ENCODE results near the gene TFB2M.
"Not testable (repeated sequence)": the region's sequence is repeated elsewhere in the genome, so short reads cannot be mapped to it uniquely, and the experiment has no call there.

TFB2M gene, protein sequence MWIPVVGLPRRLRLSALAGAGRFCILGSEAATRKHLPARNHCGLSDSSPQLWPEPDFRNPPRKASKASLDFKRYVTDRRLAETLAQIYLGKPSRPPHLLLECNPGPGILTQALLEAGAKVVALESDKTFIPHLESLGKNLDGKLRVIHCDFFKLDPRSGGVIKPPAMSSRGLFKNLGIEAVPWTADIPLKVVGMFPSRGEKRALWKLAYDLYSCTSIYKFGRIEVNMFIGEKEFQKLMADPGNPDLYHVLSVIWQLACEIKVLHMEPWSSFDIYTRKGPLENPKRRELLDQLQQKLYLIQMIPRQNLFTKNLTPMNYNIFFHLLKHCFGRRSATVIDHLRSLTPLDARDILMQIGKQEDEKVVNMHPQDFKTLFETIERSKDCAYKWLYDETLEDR

GRCh38 chr1:246566128-246566812 is at the start of gene TFB2M, which contains the start of gene CNST:
Gene TFB2M (minus strand): TSS chr1:246566261. CDS start chr1:246566138, 123 bp downstream.
Gene CNST (plus strand): TSS chr1:246566456. CDS start chr1:246591563, 25,107 bp downstream.
- DNase-seq = peak; percentile 91

DNA sequence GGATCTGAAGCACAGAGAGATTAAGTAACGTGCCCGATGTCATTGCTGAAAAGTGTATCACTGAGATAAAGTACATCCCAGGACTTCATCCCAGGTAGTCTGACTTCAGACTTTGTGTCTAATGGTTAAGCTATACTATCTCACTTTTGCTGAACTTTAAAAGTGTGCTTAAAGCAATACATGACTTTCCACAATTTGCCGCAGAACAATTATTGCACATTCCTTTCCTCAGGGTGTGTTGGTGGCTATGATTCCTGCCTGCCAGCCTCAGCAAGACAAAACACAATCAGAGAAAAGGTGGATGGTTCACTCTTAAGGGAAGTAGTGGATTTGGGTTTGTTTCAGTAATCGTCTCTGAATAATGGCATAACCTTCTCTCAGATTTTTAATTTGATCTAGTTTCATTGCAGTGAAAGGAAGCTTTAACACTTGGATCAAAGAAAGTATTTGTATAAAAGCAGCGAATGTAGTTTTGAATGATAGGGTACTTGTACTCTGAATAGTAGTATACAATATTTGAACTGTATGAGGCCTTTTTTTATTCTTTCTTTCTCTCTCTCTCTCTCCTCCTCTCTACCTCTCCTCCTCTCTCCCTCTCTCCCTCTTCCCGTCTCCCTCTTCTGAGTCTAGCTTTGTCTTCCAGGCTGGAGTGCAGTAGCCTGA is 47.2 kb upstream of the TFB2M start:
- DNase-seq = no peak

DNA sequence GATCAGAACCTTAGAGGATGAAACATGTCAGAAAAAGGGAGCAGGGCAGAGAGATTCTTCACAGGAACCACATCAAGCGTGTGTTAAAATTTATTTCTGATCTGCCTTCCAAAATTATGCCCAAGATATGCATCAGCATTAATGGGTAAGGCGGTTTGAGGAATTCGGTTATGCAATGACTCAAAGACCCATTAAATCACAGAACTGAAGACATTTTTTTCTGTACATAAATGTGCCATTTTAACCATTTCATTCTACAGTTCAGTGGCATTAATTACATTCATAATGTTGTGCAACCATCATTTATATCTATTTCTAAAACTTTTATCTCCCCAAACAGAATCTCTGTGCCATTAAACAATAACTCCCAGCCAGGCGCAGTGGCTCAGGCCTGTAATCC is 43.6 kb upstream of the TFB2M start:
- DNase-seq = no peak

GRCh38 chr1:246608616-246609376 is 42.7 kb upstream of the TFB2M start:
- DNase-seq = peak; percentile 89

DNA sequence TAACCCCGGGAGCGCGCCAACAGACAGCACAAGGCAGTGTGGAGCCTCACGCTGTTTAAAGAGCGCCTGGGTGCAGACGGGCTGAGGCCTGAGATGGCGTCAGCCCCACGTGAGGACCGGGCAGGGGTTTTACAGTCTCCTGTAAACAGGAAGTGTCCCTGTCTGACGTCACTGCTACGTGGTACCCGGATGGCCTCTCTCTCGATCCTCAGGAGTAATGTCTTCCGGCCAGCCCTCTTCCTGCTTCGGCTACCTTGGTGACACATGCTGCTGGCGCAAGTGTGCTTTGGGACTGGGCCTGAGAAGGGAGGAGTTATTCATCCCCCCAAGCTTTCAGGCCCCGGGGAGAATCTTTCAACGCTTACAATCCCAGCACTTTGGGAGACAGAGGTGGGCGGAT is 41.4 kb upstream of the TFB2M start:
- DNase-seq = no peak

DNA sequence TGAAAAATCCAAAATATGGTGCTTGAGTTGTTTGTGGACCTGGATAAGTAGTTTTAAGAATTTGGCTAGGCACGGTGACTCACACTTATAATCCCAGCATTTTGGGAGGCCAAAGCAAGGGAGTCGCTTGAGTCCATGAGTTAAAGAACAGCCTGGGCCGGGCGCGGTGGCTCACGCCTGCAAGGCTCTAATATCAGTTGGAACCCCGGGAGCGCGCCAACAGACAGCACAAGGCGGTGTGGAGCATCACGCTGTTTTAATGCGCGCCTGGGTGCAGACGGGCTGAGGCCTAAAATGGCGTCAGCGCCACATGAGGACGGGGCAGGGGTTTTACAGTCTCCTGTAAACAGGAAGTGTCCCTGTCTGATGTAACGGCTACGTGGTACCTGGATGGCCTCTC is 39.2 kb upstream of the TFB2M start:
- DNase-seq = not testable (repeated sequence)

- no peak for DNase-seq
Observed at GRCh38 chr1:246602194-246602593, 36.1 kb upstream of the TFB2M start.

GRCh38 chr1:246600579-246600978 is 34.5 kb upstream of the TFB2M start:
- no peak for DNase-seq

DNA sequence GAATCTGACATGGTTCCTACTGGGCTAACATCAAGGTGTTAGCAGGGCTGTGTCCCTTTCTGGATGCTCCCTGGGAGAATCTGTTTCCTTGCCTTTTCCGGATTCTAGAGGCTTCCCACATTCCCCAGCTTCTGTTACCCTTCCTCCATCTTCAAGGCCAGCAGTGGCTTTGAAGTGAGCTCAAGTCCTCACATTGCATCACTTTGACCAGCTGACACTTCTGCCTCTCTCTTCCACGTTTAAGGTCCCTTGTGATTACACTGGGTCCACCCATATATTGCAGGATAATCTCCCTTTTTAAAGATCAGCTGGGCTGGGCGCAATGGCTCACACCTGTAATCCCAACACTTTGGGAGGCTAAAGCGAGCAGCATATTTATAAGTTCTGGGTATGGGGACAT is 33.3 kb upstream of the TFB2M start:
- DNase-seq = no peak

DNA sequence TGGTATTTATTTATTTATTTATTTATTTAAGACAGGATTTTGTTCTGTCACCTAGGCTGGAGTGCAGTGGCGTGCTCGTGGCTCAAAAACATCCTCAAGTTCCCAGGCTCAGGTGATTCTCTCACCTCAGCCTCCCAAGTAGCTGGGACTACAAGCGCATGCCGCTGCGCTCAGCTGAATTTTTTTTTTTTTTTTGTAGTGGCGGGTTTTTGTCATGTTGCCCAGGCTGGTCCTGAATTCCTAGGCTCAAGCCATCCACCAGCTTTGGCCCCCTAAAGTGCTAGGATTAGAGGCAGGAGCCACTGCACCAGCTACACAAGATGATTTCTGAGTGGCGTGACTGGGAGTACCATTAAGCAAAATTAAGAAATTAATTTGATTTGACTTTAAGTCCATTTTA is 31.9 kb upstream of the TFB2M start:
- no peak for DNase-seq

GRCh38 chr1:246597340-246597739 is 31.3 kb upstream of the TFB2M start:
- no peak for DNase-seq

DNA sequence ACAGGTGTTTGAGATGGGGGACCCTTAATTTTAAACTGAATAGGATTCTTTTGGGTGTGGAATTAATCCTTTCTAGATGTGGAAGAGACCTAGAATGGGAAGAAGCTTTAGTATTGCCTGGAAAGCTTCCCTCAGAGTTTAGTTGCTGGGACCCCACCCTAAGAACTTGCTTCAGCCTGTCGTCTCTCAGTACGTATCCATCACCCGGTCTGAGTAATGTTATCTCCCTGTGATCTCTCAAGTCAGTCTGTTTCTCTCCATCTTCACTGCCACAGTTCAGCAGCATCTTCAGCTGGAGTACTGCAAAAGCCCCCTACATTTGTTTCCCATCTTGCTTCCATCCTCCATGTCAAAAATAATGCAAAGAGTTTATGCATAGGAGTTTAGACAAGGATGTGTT is 29.1 kb upstream of the TFB2M start:
- DNase-seq = no peak

- DNase-seq = no peak
Observed at GRCh38 chr1:246592695-246593094, 26.6 kb upstream of the TFB2M start.

DNA sequence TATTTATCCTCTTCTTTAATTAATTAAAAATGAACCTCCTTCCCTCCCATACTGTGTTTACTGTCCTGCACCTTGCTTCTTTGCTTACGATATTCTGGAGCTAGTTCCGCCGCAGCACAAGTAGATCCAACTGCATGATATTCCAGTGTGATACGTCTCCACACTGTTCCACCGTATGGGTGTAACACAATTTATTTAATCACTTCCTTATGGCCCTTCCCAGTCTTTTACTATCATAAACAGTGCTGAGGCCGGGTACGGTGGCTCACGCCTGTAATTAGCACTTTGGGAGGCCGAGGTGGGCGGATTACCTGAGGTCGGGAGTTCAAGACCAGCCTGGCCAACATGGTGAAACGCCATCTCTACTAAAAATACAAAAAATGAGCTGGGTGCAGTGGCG is 25.9 kb upstream of the TFB2M start:
- DNase-seq = no peak

GRCh38 chr1:246591504-246591903 is 25.4 kb upstream of the TFB2M start:
- DNase-seq = no peak

GRCh38 chr1:246591047-246591446 is 25.0 kb upstream of the TFB2M start:
- DNase-seq = no peak

DNA sequence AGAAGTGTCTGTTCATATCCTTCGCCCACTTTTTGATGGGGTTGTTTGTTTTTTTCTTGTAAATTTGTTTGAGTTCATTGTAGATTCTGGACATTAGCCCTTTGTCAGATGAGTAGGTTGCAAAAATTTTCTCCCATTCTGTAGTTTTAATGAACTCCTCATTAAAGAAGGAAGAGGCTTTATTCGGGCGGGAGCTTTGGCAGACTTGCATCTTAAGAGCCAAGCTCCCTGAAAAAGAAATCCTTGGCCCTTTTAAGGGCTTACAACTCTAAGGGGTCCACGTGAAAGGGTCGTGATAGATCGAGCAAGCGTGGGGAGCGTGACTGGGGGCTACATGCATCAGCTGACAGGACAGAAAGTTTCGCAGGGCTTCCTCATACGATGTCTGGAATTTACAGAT is 23.9 kb upstream of the TFB2M start:
- not testable (repeated sequence) for DNase-seq

GRCh38 chr1:246588159-246588721 is 22.2 kb upstream of the TFB2M start:
- DNase-seq = no peak

- no peak for DNase-seq
Observed at GRCh38 chr1:246587606-246588005, 21.5 kb upstream of the TFB2M start.

GRCh38 chr1:246587032-246587431 is 21.0 kb upstream of the TFB2M start:
- no peak for DNase-seq

- DNase-seq = peak; percentile 12
Observed at GRCh38 chr1:246583448-246584185, 17.6 kb upstream of the TFB2M start.

DNA sequence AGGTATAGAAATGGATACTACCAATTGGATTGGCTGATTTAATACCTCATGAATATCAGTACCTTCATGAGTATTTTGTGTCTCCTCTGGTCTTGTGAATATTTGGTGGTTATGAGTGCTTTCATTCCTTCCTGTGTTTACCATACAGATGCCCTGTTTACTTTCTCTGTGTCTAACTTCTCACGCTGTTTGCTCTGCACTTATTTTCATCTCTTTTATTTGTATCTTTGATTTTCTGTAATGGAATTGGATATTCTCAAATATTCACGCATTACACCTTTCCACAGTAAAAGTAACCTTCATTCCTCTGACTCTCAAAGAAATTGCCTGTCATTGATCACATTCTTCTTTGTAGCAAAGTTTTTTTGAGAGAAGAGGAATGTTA is 17.0 kb upstream of the TFB2M start:
- DNase-seq = no peak
